HepG2 (cell line): ENCODE data around the gene TTPAL. TPM values are rescaled to one million over a fixed set of nuclear protein-coding genes. Genes with fewer than 3 reads are reported as not detected.

Experiments
- ARID2 ChIP-seq: sonication (generic); formaldehyde crosslinking; IDR thresholded peaks from 2 replicates; pipeline ENCODE4 v1.8.1; 2022; ENCODE audit warnings: mild to moderate bottlenecking, missing genetic modification reagents, borderline replicate concordance
- CCDC6 ChIP-seq: sonication (generic); formaldehyde crosslinking; IDR thresholded peaks from 2 replicates; pipeline ENCODE4 v1.8.1; 2022; ENCODE audit warnings: mild to moderate bottlenecking, missing genetic modification reagents, moderate library complexity
- MAFK ChIP-seq, 2 experiments: IDR thresholded peaks in 1 of 2; conservative IDR thresholded peaks in 1 of 2; 2 replicates each; pipeline ENCODE4 v1.6.1; 2011; ENCODE audit warnings: improper control_type of control experiment in 2 of 2, low read length in 2 of 2
- MED8 ChIP-seq: sonication (generic); formaldehyde crosslinking; IDR thresholded peaks from 2 replicates; pipeline ENCODE4 v1.8.1; 2023; ENCODE audit warnings: mild to moderate bottlenecking, missing genetic modification reagents; ENCODE audit not compliant: insufficient replicate concordance
- MTA1 ChIP-seq: sonication (generic); formaldehyde crosslinking; IDR thresholded peaks from 2 replicates; pipeline ENCODE4 v1.4.0; 2020; ENCODE audit warnings: missing genetic modification reagents, mild to moderate bottlenecking, borderline replicate concordance
- SCMH1 ChIP-seq: sonication (generic); formaldehyde crosslinking; IDR thresholded peaks from 2 replicates; pipeline ENCODE4 v1.9.0; 2021; ENCODE audit warnings: missing genetic modification reagents, mild to moderate bottlenecking, borderline replicate concordance
- SRSF9 ChIP-seq: fragments of 200-400 bp; formaldehyde crosslinking; IDR thresholded peaks from 2 replicates; pipeline ENCODE4 v1.6.1; 2018; ENCODE audit warnings: borderline replicate concordance, mild to moderate bottlenecking, low read depth, low read length; ENCODE audit not compliant: insufficient read depth, poor library complexity, severe bottlenecking
- ZFP41 ChIP-seq: sonication (generic); formaldehyde crosslinking; IDR thresholded peaks from 2 replicates; pipeline ENCODE4 v1.4.0; 2020; ENCODE audit warnings: mild to moderate bottlenecking, missing genetic modification reagents, borderline replicate concordance
- ZNF563 ChIP-seq: sonication (generic); formaldehyde crosslinking; IDR thresholded peaks from 2 replicates; pipeline ENCODE4 v1.8.0; 2022; ENCODE audit warnings: mild to moderate bottlenecking, moderate library complexity, missing genetic modification reagents
- ZNF720 ChIP-seq: sonication (generic); formaldehyde crosslinking; IDR thresholded peaks from 2 replicates; pipeline ENCODE4 v1.4.0; 2020; ENCODE audit warnings: missing genetic modification reagents
- ZNF773 ChIP-seq: sonication (generic); formaldehyde crosslinking; IDR thresholded peaks from 2 replicates; pipeline ENCODE4 v1.4.0; 2020; ENCODE audit warnings: missing genetic modification reagents, borderline replicate concordance
- polyA plus RNA-seq, 8 experiments: library from polyadenylated mRNA; depleted of rRNA in 3 of 8; stranded (reverse) in 7 of 8; unstranded in 1 of 8; fragments of >200 nt; fragmentation: Illumina TruSeq in 4 of 8; extraction: Trizol in 4 of 8; gene quantifications; 2 replicates each; pipeline versions ENCODE4 v1.2.1 to v1.2.3, GENCODE V29; 2011 to 2016; ENCODE audit warnings: low read depth in 4 of 8, missing spikeins in 1 of 8, mixed read lengths in 1 of 8; ENCODE audit not compliant: insufficient read depth in 1 of 8
- total RNA-seq, 5 experiments: library from RNA; depleted of rRNA; stranded (reverse); fragments of >200 nt; fragmentation: Illumina TruSeq; extraction: Trizol; gene quantifications; 2 replicates each; pipeline ENCODE4 v1.2.3, GENCODE V29; 2016; ENCODE audit warnings: low read depth in 1 of 5
- TF ChIP-seq, protein P1 (sequence below): sonication (generic); formaldehyde crosslinking; IDR thresholded peaks from 2 replicates; pipeline ENCODE4 v1.4.0; 2020; ENCODE audit warnings: low read depth, mild to moderate bottlenecking, missing genetic modification reagents
- TF ChIP-seq, protein P2 (sequence below): sonication (generic); formaldehyde crosslinking; IDR thresholded peaks from 2 replicates; pipeline ENCODE4 v1.8.1; 2023; ENCODE audit warnings: mild to moderate bottlenecking, missing genetic modification reagents, borderline replicate concordance
- TF ChIP-seq, protein P3 (sequence below): sonication (generic); formaldehyde crosslinking; IDR thresholded peaks from 2 replicates; pipeline ENCODE4 v1.5.0; 2020; ENCODE audit warnings: missing genetic modification reagents
- TF ChIP-seq, protein P4 (sequence below): sonication (generic); formaldehyde crosslinking; IDR thresholded peaks from 2 replicates; pipeline ENCODE4 v1.5.0; 2020; ENCODE audit warnings: mild to moderate bottlenecking, missing genetic modification reagents
- TF ChIP-seq, protein P5 (sequence below): sonication (generic); formaldehyde crosslinking; IDR thresholded peaks from 2 replicates; pipeline ENCODE4 v1.4.0; 2020; ENCODE audit warnings: missing genetic modification reagents
- TF ChIP-seq, protein P6 (sequence below): sonication (generic); formaldehyde crosslinking; IDR thresholded peaks from 2 replicates; pipeline ENCODE4 v1.4.0; 2020; ENCODE audit warnings: missing genetic modification reagents
- TF ChIP-seq, protein P7 (sequence below): sonication (generic); formaldehyde crosslinking; IDR thresholded peaks from 2 replicates; pipeline ENCODE4 v1.5.0; 2020; ENCODE audit warnings: missing genetic modification reagents, mild to moderate bottlenecking, borderline replicate concordance

The TTPAL gene
- total and polyA plus RNA-seq, 2 of the 13 experiments (the other 11 are each of a cell fraction or from before 2014, with no cell fraction given), result 4.3 to 18.8 TPM

DNA sequence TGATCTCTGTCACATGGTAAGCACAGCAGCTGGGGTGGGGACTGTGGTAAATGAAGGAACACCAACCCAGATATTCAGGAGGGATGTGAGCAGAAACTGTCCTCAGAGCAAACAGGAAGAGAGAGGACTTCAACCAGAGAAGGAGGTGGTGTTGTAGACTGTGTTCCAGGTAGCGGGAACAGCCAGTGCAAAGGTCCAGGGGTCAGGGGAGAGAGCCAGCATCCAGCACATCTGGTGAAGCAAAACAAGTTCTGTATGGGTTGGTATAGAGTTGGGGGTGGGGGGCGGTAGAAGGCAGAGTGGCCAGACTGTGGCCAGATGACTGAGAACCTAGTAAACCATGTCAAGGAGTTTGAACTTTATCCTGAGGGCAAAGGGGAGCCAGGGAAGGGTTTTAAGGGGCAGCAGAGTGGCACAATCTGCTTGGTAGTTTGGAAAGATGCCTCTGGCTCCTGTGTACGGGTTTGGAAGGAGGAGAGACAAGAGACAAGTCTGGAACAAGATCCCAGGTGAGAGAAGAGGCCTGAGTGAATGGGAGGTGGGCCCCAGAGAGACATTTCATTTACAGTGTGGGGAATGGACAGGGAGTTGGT, 27.8 kb upstream of the TTPAL start (continued):
- TF ChIP-seq MTA1 (CRISPR knock-in tag) (0 out of 2 replicates have a peak, but pooled peaks have one; percentile 17), CCDC6 (CRISPR knock-in tag) (no peak), ZNF720 (CRISPR knock-in tag) (no peak), SCMH1 (no peak), ARID2 (peak; percentile 51; the same call in 1 of the 2 replicates), ZNF773 (no peak), MED8 (CRISPR knock-in tag) (no peak), ZFP41 (CRISPR knock-in tag) (0 out of 2 replicates have a peak, but pooled peaks have one; percentile 26), ZNF563 (CRISPR knock-in tag) (0 out of 2 replicates have a peak, but pooled peaks have one; percentile 52), MAFK (conservative IDR thresholded peaks at IDR 0.05 in 1 of 2, IDR thresholded peaks at IDR 0.05 in 1 of 2; ENCODE audit: low read length in 2 of 2) (no peak), SRSF9 (no peak)
- TF ChIP-seq, protein P1, sequence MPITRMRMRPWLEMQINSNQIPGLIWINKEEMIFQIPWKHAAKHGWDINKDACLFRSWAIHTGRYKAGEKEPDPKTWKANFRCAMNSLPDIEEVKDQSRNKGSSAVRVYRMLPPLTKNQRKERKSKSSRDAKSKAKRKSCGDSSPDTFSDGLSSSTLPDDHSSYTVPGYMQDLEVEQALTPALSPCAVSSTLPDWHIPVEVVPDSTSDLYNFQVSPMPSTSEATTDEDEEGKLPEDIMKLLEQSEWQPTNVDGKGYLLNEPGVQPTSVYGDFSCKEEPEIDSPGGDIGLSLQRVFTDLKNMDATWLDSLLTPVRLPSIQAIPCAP (CRISPR knock-in tag), result no peak
- TF ChIP-seq, protein P2, sequence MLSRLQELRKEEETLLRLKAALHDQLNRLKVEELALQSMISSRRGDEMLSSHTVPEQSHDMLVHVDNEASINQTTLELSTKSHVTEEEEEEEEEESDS (CRISPR knock-in tag), result no peak
- TF ChIP-seq, protein P3, sequence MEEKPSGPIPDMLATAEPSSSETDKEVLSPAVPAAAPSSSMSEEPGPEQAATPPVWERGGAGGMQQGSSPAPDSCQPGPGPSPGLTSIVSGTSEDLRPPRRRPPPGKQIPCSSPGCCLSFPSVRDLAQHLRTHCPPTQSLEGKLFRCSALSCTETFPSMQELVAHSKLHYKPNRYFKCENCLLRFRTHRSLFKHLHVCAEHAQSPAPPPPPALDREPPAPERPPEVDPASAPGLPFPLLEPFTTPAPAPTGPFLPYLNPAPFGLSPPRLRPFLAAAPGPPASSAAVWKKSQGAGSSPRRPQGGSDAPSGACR (CRISPR knock-in tag), result 0 out of 2 replicates have a peak, but pooled peaks have one; percentile 32
- TF ChIP-seq, protein P4, sequence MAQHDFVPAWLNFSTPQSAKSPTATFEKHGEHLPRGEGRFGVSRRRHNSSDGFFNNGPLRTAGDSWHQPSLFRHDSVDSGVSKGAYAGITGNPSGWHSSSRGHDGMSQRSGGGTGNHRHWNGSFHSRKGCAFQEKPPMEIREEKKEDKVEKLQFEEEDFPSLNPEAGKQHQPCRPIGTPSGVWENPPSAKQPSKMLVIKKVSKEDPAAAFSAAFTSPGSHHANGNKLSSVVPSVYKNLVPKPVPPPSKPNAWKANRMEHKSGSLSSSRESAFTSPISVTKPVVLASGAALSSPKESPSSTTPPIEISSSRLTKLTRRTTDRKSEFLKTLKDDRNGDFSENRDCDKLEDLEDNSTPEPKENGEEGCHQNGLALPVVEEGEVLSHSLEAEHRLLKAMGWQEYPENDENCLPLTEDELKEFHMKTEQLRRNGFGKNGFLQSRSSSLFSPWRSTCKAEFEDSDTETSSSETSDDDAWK (CRISPR knock-in tag), result no peak
- TF ChIP-seq, protein P5, sequence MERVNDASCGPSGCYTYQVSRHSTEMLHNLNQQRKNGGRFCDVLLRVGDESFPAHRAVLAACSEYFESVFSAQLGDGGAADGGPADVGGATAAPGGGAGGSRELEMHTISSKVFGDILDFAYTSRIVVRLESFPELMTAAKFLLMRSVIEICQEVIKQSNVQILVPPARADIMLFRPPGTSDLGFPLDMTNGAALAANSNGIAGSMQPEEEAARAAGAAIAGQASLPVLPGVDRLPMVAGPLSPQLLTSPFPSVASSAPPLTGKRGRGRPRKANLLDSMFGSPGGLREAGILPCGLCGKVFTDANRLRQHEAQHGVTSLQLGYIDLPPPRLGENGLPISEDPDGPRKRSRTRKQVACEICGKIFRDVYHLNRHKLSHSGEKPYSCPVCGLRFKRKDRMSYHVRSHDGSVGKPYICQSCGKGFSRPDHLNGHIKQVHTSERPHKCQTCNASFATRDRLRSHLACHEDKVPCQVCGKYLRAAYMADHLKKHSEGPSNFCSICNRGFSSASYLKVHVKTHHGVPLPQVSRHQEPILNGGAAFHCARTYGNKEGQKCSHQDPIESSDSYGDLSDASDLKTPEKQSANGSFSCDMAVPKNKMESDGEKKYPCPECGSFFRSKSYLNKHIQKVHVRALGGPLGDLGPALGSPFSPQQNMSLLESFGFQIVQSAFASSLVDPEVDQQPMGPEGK (CRISPR knock-in tag), result no peak
- TF ChIP-seq, protein P6, sequence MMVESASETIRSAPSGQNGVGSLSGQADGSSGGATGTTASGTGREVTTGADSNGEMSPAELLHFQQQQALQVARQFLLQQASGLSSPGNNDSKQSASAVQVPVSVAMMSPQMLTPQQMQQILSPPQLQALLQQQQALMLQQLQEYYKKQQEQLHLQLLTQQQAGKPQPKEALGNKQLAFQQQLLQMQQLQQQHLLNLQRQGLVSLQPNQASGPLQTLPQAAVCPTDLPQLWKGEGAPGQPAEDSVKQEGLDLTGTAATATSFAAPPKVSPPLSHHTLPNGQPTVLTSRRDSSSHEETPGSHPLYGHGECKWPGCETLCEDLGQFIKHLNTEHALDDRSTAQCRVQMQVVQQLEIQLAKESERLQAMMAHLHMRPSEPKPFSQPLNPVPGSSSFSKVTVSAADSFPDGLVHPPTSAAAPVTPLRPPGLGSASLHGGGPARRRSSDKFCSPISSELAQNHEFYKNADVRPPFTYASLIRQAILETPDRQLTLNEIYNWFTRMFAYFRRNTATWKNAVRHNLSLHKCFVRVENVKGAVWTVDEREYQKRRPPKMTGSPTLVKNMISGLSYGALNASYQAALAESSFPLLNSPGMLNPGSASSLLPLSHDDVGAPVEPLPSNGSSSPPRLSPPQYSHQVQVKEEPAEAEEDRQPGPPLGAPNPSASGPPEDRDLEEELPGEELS (CRISPR knock-in tag), result no peak
- TF ChIP-seq, protein P7, sequence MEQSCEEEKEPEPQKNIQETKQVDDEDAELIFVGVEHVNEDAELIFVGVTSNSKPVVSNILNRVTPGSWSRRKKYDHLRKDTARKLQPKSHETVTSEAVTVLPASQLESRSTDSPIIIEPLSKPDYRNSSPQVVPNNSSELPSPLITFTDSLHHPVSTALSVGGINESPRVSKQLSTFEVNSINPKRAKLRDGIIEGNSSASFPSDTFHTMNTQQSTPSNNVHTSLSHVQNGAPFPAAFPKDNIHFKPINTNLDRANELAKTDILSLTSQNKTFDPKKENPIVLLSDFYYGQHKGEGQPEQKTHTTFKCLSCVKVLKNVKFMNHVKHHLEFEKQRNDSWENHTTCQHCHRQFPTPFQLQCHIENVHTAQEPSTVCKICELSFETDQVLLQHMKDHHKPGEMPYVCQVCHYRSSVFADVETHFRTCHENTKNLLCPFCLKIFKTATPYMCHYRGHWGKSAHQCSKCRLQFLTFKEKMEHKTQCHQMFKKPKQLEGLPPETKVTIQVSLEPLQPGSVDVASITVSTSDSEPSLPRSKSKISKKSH (CRISPR knock-in tag), result no peak
